Activated naive CD8-positive, alpha-beta T cell treated with anti-CD3 and anti-CD28 coated beads for 36 hours (primary cell): Measurements from ENCODE around the gene OR14J1. TPM values are rescaled to one million over a fixed set of nuclear protein-coding genes. Genes with fewer than 3 reads are reported as not detected.
"Not testable (repeated sequence)": the region's sequence is repeated elsewhere in the genome, so short reads cannot be mapped to it uniquely, and the experiment has no call there.

ENCODE experiments used
- DNase-seq: peaks from one replicate; pipeline ENCODE4 v3.0.0; 2021
- H3K27ac Mint-ChIP-seq: one replicate; pipeline ENCODE4 v1.8.0; 2022; ENCODE audit warnings: mild to moderate bottlenecking, moderate library complexity, mixed read lengths
- H3K27me3 Mint-ChIP-seq: one replicate; pipeline ENCODE4 v1.8.0; 2022; ENCODE audit warnings: mild to moderate bottlenecking, mixed read lengths
- H3K36me3 Mint-ChIP-seq: one replicate; pipeline ENCODE4 v1.8.0; 2021; ENCODE audit warnings: mild to moderate bottlenecking, mixed read lengths
- H3K4me1 Mint-ChIP-seq: one replicate; pipeline ENCODE4 v1.8.0; 2021; ENCODE audit warnings: mixed read lengths
- H3K4me3 Mint-ChIP-seq: one replicate; pipeline ENCODE4 v1.8.0; 2022; ENCODE audit warnings: mild to moderate bottlenecking, moderate library complexity, mixed read lengths
- H3K9me3 Mint-ChIP-seq: one replicate; pipeline ENCODE4 v1.8.0; 2022; ENCODE audit warnings: mixed read lengths
- total RNA-seq, 2 experiments: library from RNA; stranded (reverse); gene quantifications; one replicate each; pipeline ENCODE4 v1.2.3, GENCODE V29; 2021

OR14J1 gene
- not detected for total RNA-seq

DNA sequence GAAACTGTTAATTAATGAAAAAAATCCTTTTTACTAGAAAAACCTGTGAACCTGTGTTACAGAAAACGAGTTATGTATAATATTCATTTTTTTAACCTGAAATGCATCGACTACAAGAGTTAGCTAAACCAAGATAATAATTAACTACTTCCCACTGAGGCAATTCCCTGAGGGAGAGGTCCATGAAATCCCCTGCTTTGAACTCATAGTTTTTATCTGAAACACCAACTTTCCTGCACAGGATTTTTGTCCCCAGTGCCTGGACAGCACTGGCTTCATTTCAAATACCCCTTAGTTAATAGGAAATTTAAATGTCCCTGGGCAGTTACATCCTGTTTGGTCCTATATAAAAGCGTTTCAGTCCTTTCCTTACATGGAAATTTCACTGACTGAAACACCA, at the start of gene OR14J1:
OR14J1 (plus strand) TSS at position 386 of the 400 bp plus-strand sequence. CDS start 4,989 bp downstream, outside the sequence.
- DNase-seq: no peak
- Mint-ChIP-seq H3K36me3 (no peaks in the 10 kb centered on the region), H3K9me3 (no peaks in the 10 kb centered on the region), H3K4me1 (peaks cover 2% of the 10 kb centered on the region), H3K27me3 (peaks cover 33% of the 10 kb centered on the region), H3K4me3 (no peak within 1 kb of the TSS), H3K27ac (no peak within 1 kb of the TSS)

- Mint-ChIP-seq H3K27me3 (peaks cover 38% of the 10 kb centered on the region), H3K4me3 (no peak overlapping the region), H3K36me3 (no peaks in the 10 kb centered on the region)
These were observed 49.8 kb upstream of the OR14J1 start for GRCh38 chr6:29251736-29252135.

GRCh38 chr6:29255530-29255929, 46.0 kb upstream of the OR14J1 start:
- H3K36me3 Mint-ChIP-seq: no peaks in the 10 kb centered on the region
- no peak for DNase-seq
- H3K9me3 Mint-ChIP-seq: peaks cover 10% of the 10 kb centered on the region
- H3K27ac Mint-ChIP-seq: no peak overlapping the region
- peaks cover 21% of the 10 kb centered on the region for H3K27me3 Mint-ChIP-seq
- no peaks in the 10 kb centered on the region for H3K4me1 Mint-ChIP-seq
- H3K4me3 Mint-ChIP-seq: no peak overlapping the region

More at GRCh38 chr6:29251736-29252135, 49.8 kb upstream of the OR14J1 start:
- H3K9me3 Mint-ChIP-seq: peaks cover 10% of the 10 kb centered on the region
- no peak for DNase-seq
- no peak overlapping the region for H3K27ac Mint-ChIP-seq
- H3K4me1 Mint-ChIP-seq: no peaks in the 10 kb centered on the region

- no peak overlapping the region for H3K4me3 Mint-ChIP-seq
These were observed 41.8 kb upstream of the OR14J1 start for GRCh38 chr6:29259721-29260120.

DNA sequence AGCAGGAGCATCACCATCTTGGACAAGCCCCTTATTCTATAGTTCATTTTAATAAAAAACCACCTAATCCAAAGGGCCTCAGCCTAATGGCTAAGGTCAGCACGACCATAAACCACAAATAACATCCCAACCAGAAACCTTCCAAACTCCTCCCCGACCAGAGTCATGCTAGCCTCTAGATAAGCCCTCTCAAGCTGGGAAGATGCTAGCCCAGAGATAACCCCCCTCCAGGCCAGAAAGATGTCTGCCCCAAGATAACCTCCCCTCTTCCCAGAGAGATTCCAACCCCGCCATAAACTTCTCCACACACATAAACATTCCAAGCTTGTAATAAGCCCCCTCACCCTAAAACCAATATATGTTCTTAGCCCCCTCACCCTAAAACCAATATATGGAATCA, 38.5 kb upstream of the OR14J1 start:
- H3K36me3 Mint-ChIP-seq: peaks cover 1% of the 10 kb centered on the region
- DNase-seq: no peak
- H3K27ac Mint-ChIP-seq: no peak overlapping the region
- H3K4me1 Mint-ChIP-seq: no peaks in the 10 kb centered on the region
- peaks cover 4% of the 10 kb centered on the region for H3K9me3 Mint-ChIP-seq
- no peak overlapping the region for H3K4me3 Mint-ChIP-seq
- H3K27me3 Mint-ChIP-seq: peaks cover 35% of the 10 kb centered on the region

More at GRCh38 chr6:29259721-29260120, 41.8 kb upstream of the OR14J1 start:
- Mint-ChIP-seq H3K4me1 (no peaks in the 10 kb centered on the region), H3K27ac (no peak overlapping the region), H3K9me3 (peaks cover 7% of the 10 kb centered on the region), H3K27me3 (peaks cover 14% of the 10 kb centered on the region), H3K36me3 (no peaks in the 10 kb centered on the region)
- DNase-seq: no peak

- Mint-ChIP-seq H3K9me3 (no peaks in the 10 kb centered on the region), H3K27ac (no peak overlapping the region), H3K27me3 (peaks cover 28% of the 10 kb centered on the region), H3K4me3 (no peak overlapping the region), H3K4me1 (peaks cover 7% of the 10 kb centered on the region), H3K36me3 (no peaks in the 10 kb centered on the region)
- DNase-seq: no peak
These were observed 7.0 kb upstream of the OR14J1 start for GRCh38 chr6:29294499-29294914.

DNA sequence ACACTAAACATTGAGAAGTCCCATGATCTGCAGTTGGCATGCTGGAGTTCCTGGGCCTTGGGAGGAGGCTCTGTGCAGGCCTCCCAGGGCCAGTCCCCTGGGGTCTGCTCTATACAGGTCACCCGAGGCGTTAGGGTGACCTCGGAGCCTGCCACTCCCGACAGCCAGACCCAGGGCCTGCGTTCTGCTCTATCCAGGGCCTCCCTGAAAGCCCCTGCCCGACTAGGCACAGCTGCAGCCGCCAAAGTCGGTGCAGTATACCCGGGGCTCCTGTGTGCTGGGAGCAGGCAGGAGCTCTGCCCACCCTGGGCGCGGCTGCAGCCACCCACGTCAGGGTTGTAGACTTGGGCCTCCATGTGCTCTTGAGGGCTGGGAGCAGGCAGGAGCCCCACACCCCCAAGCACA, 6.3 kb upstream of the OR14J1 start:
- DNase-seq: no peak
- Mint-ChIP-seq H3K4me1 (peaks cover 7% of the 10 kb centered on the region), H3K4me3 (no peak overlapping the region), H3K36me3 (no peaks in the 10 kb centered on the region), H3K27ac (no peak overlapping the region), H3K27me3 (peaks cover 24% of the 10 kb centered on the region), H3K9me3 (no peaks in the 10 kb centered on the region)

DNA sequence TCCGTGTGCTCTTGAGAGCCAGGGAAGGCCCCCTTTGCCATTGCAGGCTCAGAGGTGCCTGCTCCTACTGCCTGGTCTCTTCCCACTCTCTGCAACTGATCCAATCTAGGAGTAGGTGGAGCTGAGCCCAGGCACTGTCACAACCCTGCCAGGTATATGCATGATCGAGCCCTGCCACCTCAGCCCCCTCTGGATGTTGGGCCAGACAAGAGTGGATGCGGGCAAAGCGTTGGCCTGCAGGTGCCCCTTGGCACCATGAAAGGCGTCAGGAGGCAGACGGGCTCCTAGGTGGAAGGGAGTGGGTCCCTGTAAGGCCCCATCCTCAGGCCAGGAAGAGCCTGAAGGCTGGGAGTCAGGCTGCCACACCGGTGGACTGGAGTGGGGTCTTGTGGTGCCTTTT, 5.9 kb upstream of the OR14J1 start:
- Mint-ChIP-seq H3K36me3 (no peaks in the 10 kb centered on the region), H3K27me3 (peaks cover 19% of the 10 kb centered on the region), H3K4me3 (no peak overlapping the region), H3K27ac (no peak overlapping the region), H3K9me3 (no peaks in the 10 kb centered on the region), H3K4me1 (peaks cover 7% of the 10 kb centered on the region)
- no peak for DNase-seq

DNA sequence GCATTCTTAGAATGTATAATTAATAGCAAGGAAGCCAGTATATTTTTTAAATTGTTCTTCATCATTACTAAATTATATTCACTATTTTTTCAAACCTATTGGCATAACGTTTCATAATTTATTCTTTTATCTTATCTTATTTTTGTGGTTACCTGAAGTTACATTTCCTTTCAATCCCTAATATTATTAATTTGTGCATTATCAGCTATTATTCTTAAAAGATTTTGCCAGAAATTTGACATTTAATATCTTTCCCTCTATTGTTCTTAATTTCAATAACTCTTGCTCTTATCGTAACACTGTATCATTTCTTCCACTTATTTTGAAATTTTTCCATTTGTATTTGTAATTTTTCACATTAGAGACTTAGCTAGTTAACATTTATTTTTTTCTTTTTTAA, 18.4 kb downstream of the OR14J1 start:
- DNase-seq: no peak
- peaks cover 36% of the 10 kb centered on the region for H3K27me3 Mint-ChIP-seq
- H3K9me3 Mint-ChIP-seq: no peaks in the 10 kb centered on the region
- H3K36me3 Mint-ChIP-seq: no peaks in the 10 kb centered on the region
- no peak overlapping the region for H3K27ac Mint-ChIP-seq
- no peak overlapping the region for H3K4me3 Mint-ChIP-seq
- H3K4me1 Mint-ChIP-seq: peaks cover 1% of the 10 kb centered on the region

- not testable (repeated sequence) for H3K27ac Mint-ChIP-seq, H3K4me1 Mint-ChIP-seq, H3K4me3 Mint-ChIP-seq, H3K36me3 Mint-ChIP-seq, DNase-seq, H3K9me3 Mint-ChIP-seq
- H3K27me3 Mint-ChIP-seq: peaks cover 53% of the 10 kb centered on the region
These were observed 21.8 kb downstream of the OR14J1 start for GRCh38 chr6:29323332-29323731.

DNA sequence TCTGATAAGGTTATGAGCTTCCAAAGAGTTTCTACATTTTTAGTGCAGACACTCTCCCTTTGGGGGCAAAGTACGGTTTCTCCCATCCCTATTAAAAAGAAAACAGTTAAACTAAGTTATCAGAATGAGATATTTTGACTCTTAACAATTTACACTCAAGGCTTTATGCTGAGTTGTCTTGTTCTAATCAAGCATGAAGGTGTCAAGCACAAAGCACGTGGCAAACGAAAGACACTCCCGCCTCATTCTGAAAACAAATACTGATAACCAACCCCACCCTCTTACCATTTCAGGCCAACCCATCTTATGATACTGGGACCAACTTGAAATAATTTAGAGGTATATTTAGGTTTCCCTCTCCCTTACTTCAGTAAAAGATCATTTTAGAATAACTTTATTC, 24.3 kb downstream of the OR14J1 start:
- Mint-ChIP-seq H3K4me3 (no peak overlapping the region), H3K4me1 (peaks cover 1% of the 10 kb centered on the region), H3K36me3 (no peaks in the 10 kb centered on the region), H3K27me3 (peaks cover 62% of the 10 kb centered on the region), H3K9me3 (no peaks in the 10 kb centered on the region), H3K27ac (no peak overlapping the region)
- no peak for DNase-seq

- no peaks in the 10 kb centered on the region for H3K36me3 Mint-ChIP-seq
These were observed 31.2 kb downstream of the OR14J1 start for GRCh38 chr6:29332676-29333075.

GRCh38 chr6:29336269-29336668, 34.8 kb downstream of the OR14J1 start:
- H3K9me3 Mint-ChIP-seq: peaks cover 4% of the 10 kb centered on the region
- peaks cover 57% of the 10 kb centered on the region for H3K27me3 Mint-ChIP-seq
- H3K27ac Mint-ChIP-seq: no peak overlapping the region
- no peaks in the 10 kb centered on the region for H3K36me3 Mint-ChIP-seq
- peaks cover 1% of the 10 kb centered on the region for H3K4me1 Mint-ChIP-seq
- no peak overlapping the region for H3K4me3 Mint-ChIP-seq
- DNase-seq: no peak

More at GRCh38 chr6:29332676-29333075, 31.2 kb downstream of the OR14J1 start:
- H3K27ac Mint-ChIP-seq: no peak overlapping the region
- H3K9me3 Mint-ChIP-seq: peaks cover 4% of the 10 kb centered on the region
- no peak overlapping the region for H3K4me3 Mint-ChIP-seq
- peaks cover 58% of the 10 kb centered on the region for H3K27me3 Mint-ChIP-seq
- no peak for DNase-seq
- peaks cover 1% of the 10 kb centered on the region for H3K4me1 Mint-ChIP-seq

GRCh38 chr6:29345380-29345779, 43.9 kb downstream of the OR14J1 start:
- Mint-ChIP-seq H3K36me3 (peaks cover 1% of the 10 kb centered on the region), H3K27me3 (peaks cover 27% of the 10 kb centered on the region), H3K9me3 (peaks cover 2% of the 10 kb centered on the region), H3K27ac (no peak overlapping the region), H3K4me1 (no peaks in the 10 kb centered on the region), H3K4me3 (no peak overlapping the region)
- no peak for DNase-seq

DNA sequence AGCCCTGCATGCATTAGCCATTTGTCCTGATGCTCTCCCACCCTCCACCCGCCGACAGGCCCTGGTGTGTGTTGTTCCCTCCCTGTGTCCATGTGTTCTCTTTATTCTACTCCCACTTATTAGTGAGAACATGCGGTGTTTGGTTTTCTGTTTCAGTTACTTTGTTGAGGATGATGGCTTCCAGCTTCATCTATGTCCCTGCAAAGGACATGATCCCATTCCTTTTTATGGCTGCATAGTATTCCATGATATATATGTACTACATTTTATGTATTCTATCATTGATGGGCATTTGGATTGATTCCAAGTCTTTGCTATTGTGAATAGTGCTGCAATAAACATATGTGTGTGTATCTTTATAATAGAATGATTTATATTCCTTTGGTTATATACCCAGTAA, 47.8 kb downstream of the OR14J1 start:
- DNase-seq, H3K27ac Mint-ChIP-seq, H3K4me3 Mint-ChIP-seq, H3K36me3 Mint-ChIP-seq, H3K4me1 Mint-ChIP-seq: not testable (repeated sequence)
- Mint-ChIP-seq H3K9me3 (peaks cover 14% of the 10 kb centered on the region), H3K27me3 (peaks cover 41% of the 10 kb centered on the region)

DNA sequence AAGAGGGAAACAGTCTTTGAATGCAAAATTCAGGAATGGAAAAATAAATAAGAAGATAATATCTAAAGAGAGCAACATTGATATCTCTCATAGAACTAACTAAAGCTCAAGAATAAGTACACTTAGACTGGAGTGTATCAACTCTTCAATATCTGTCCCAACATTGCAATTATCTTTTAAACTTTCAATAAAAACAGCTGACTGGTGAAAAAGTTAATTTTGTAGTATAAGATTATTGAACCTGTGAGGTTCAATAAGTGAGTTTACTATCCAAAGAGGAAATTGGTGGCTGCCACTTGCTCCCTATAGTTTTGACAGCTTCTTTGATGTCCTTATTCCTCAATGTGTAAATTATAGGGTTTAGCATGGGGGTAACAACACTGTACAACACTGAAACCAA, 53.5 kb downstream of the OR14J1 start:
- Mint-ChIP-seq H3K4me1 (no peaks in the 10 kb centered on the region), H3K4me3 (no peak overlapping the region), H3K27ac (no peak overlapping the region), H3K9me3 (peaks cover 12% of the 10 kb centered on the region), H3K36me3 (no peaks in the 10 kb centered on the region), H3K27me3 (peaks cover 44% of the 10 kb centered on the region)
- DNase-seq: no peak
